Measurements from ENCODE around the gene RGS7. TPM values are rescaled to one million over a fixed set of nuclear protein-coding genes. Genes with fewer than 3 reads are reported as not detected.

The RGS7 gene
- total RNA-seq, 4 donors from 2014 or later, result not detected

DNA sequence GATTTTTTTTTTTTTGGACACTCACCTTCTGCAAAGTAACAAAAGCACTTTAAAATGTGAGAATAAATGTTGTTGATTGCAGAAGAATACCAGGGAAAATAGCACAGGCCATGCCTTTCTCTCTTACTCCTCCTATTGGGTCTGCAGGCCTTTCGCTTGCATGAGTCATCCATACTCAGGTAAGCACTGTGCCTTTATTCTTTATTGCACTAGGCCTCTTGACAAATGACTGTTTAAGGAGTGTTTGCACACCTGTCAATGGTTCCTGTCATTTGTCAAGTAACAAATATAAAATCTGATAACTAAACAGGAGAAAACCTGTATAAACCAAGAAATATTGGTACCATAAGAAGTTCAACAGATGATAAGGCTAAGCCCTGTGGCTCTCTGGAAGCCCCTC lies 106.5 kb downstream of the RGS7 start:
- TF ChIP-seq, protein P1, sequence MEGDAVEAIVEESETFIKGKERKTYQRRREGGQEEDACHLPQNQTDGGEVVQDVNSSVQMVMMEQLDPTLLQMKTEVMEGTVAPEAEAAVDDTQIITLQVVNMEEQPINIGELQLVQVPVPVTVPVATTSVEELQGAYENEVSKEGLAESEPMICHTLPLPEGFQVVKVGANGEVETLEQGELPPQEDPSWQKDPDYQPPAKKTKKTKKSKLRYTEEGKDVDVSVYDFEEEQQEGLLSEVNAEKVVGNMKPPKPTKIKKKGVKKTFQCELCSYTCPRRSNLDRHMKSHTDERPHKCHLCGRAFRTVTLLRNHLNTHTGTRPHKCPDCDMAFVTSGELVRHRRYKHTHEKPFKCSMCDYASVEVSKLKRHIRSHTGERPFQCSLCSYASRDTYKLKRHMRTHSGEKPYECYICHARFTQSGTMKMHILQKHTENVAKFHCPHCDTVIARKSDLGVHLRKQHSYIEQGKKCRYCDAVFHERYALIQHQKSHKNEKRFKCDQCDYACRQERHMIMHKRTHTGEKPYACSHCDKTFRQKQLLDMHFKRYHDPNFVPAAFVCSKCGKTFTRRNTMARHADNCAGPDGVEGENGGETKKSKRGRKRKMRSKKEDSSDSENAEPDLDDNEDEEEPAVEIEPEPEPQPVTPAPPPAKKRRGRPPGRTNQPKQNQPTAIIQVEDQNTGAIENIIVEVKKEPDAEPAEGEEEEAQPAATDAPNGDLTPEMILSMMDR (IDR thresholded peaks at IDR 0.05; ENCODE audit: low read depth), result no peak

GRCh38 chr1:241240069-241240468 lies 116.9 kb downstream of the RGS7 start:
- TF ChIP-seq, protein P1 (IDR thresholded peaks at IDR 0.05; ENCODE audit: low read depth), result no peak

DNA sequence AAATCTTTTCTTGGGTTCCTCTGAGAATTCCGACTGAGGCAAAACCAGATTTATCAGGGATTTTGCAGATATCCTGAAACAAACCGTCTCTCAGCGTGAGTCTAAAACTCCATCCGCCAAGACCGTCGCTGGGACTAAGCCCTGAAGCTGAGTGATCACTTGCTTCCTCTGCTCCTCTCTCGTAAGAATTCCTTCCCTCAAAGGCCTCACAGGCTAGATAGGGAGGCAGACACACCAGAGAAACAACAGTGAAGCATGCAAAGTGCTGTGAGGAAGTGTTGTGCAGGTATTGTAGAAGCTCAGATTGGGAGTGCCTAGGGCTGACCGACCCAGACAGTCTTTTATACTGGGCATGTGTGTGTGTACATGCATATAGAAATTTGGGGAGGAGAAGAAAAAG lies 119.1 kb downstream of the RGS7 start:
- TF ChIP-seq, protein P1 (IDR thresholded peaks at IDR 0.05; ENCODE audit: low read depth), result no peak

GRCh38 chr1:241235256-241235897 lies 121.6 kb downstream of the RGS7 start:
- TF ChIP-seq, protein P1 (IDR thresholded peaks at IDR 0.05; ENCODE audit: low read depth), result no peak

- TF ChIP-seq, protein P1 (IDR thresholded peaks at IDR 0.05; ENCODE audit: low read depth), result no peak
Observed at GRCh38 chr1:241229711-241230110, 127.3 kb downstream of the RGS7 start.

GRCh38 chr1:241229216-241229615 lies 127.8 kb downstream of the RGS7 start:
- TF ChIP-seq, protein P1 (IDR thresholded peaks at IDR 0.05; ENCODE audit: low read depth), result no peak

GRCh38 chr1:241228339-241228738 lies 128.7 kb downstream of the RGS7 start:
- TF ChIP-seq, protein P1 (IDR thresholded peaks at IDR 0.05; ENCODE audit: low read depth), result no peak
